Osteoblast (primary cell): ENCODE data around the gene STX1B. TPM values are rescaled to one million over a fixed set of nuclear protein-coding genes. Genes with fewer than 3 reads are reported as not detected.

ENCODE experiments used
- DNase-seq: peaks from one replicate; pipeline ENCODE4 v3.0.0; 2011; ENCODE audit warnings: low spot score, mixed read lengths; ENCODE audit not compliant: insufficient read length; ENCODE audit errors: missing footprints
- H2AFZ ChIP-seq: 2 replicates; pipeline ENCODE4 v1.6.0; 2011; ENCODE audit warnings: mild to moderate bottlenecking, low read length
- H3K27ac ChIP-seq: 2 replicates; pipeline ENCODE4 v1.5.1; 2011; ENCODE audit warnings: mild to moderate bottlenecking, low read depth, low read length, moderate library complexity
- H3K27me3 ChIP-seq: 2 replicates; pipeline ENCODE4 v1.6.0; 2012; ENCODE audit warnings: mild to moderate bottlenecking, control low read depth, inconsistent platforms, low read length, moderate library complexity; ENCODE audit not compliant: insufficient read depth
- H3K36me3 ChIP-seq: 2 replicates; pipeline ENCODE4 v1.5.1; 2011; ENCODE audit warnings: mild to moderate bottlenecking, low read length, control low read depth, moderate library complexity; ENCODE audit not compliant: insufficient read depth
- H3K4me1 ChIP-seq: 2 replicates; pipeline ENCODE4 v1.5.1; 2011; ENCODE audit warnings: mild to moderate bottlenecking, low read length, control low read depth, moderate library complexity; ENCODE audit not compliant: insufficient read depth
- H3K4me2 ChIP-seq: 2 replicates; pipeline ENCODE4 v1.6.0; 2011; ENCODE audit warnings: mild to moderate bottlenecking, low read length; ENCODE audit not compliant: insufficient read depth
- H3K4me3 ChIP-seq: fragments of 200-600 bp; sonication (generic); 3 replicates; pipeline ENCODE4 v1.5.1; 2012; ENCODE audit warnings: mild to moderate bottlenecking, low read length, inconsistent platforms; ENCODE audit not compliant: insufficient read depth
- H3K79me2 ChIP-seq: 2 replicates; pipeline ENCODE4 v1.6.0; 2012; ENCODE audit warnings: mild to moderate bottlenecking, low read length, control low read depth, inconsistent platforms; ENCODE audit not compliant: insufficient read depth
- H3K9me3 ChIP-seq: 2 replicates; pipeline ENCODE4 v1.5.1; 2011; ENCODE audit warnings: low read depth, low read length, control low read depth
- H4K20me1 ChIP-seq: 2 replicates; pipeline ENCODE4 v1.6.0; 2012; ENCODE audit warnings: mild to moderate bottlenecking, low read length, control low read depth; ENCODE audit not compliant: insufficient read depth
- total RNA-seq: library from RNA; depleted of rRNA; stranded (reverse); fragments of >200 nt; gene quantifications from 2 replicates; pipeline ENCODE4 v1.2.3, GENCODE V29; 2012
- TF ChIP-seq, protein P1 (sequence below): IDR thresholded peaks from 2 replicates; pipeline ENCODE4 v1.5.1; 2011; ENCODE audit warnings: mild to moderate bottlenecking, low read depth, low read length, moderate library complexity; ENCODE audit errors: extremely low read depth

STX1B gene
- total RNA-seq = 0.72 and 2.9 TPM in 2 replicates

DNA sequence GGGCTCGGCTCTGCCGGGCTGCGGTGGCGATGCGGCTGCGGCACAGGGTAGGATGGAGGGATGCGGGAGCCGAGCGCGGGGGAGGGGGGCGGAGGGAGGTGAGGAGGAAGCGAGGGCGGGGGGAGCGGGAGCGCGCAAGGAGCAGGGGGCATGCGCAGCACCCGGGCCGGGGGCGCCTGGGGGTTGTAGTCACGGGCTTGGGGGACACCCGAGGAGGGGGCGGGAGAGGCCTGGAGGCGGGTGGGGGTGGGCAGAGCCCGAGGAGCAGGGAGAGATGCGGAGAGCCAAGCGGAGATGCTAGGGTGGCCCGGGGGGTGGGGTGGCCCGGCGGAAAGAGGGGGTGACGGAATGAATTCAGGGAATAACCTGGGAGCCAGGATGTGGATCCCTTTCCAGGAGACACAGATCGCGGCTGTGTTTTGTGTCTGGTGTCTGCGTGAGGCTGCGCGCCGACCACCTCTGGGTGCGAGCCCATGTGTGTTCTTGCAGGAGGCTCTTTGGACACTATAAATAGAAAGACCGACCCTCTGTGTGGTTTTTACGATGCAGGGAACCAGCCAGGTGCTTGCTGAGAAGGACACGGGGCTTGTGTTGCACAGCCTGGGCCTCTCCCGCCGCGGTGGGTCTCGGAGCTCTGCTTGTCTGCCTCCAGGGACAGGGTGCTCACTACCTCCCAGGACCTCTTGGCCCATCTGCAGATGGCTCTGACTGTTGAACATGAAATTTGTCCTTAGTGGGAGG lies at the start of gene STX1B:
Gene STX1B, minus strand, starts transcription at position 54 of the 741 bp plus-strand sequence. CDS start 242 bp downstream, outside the sequence.
- DNase-seq = peak; percentile 94
- no peaks in the 10 kb centered on the region for H3K79me2 ChIP-seq
- no peaks in the 10 kb centered on the region for H4K20me1 ChIP-seq
- H3K27ac ChIP-seq = no peak within 1 kb of the TSS
- H3K9me3 ChIP-seq = no peaks in the 10 kb centered on the region
- H3K4me3 ChIP-seq = peak within 1 kb of the TSS; percentile 63
- TF ChIP-seq, protein P1, sequence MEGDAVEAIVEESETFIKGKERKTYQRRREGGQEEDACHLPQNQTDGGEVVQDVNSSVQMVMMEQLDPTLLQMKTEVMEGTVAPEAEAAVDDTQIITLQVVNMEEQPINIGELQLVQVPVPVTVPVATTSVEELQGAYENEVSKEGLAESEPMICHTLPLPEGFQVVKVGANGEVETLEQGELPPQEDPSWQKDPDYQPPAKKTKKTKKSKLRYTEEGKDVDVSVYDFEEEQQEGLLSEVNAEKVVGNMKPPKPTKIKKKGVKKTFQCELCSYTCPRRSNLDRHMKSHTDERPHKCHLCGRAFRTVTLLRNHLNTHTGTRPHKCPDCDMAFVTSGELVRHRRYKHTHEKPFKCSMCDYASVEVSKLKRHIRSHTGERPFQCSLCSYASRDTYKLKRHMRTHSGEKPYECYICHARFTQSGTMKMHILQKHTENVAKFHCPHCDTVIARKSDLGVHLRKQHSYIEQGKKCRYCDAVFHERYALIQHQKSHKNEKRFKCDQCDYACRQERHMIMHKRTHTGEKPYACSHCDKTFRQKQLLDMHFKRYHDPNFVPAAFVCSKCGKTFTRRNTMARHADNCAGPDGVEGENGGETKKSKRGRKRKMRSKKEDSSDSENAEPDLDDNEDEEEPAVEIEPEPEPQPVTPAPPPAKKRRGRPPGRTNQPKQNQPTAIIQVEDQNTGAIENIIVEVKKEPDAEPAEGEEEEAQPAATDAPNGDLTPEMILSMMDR = no peak
- peak within 1 kb of the TSS; percentile 73 for H3K4me2 ChIP-seq
- peaks cover 30% of the 10 kb centered on the region for H3K4me1 ChIP-seq
- H3K27me3 ChIP-seq = peaks cover 13% of the 10 kb centered on the region
- no peaks in the 10 kb centered on the region for H3K36me3 ChIP-seq
- peak within 1 kb of the TSS; percentile 49 for H2AFZ ChIP-seq

DNA sequence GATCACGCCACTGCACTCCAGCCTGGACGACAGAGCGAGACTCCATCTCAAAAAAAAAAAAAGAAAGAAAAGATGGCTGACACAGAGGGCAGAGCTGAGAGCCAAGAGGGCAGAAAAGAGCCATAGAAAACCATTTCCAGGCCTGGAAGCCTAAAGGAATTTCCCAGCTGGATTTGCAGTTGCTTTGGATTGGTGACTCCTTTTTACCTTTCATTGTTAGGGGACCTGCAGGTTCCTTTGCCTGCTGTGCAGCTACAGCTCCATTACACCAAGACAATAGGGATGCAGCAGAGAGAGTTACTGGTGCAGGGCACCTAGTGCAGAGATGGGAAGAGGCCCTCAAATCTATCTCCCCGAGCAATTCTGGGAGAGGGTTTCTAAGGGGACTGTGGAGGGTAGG lies 45.2 kb upstream of the STX1B start:
- Histone ChIP-seq H3K9me3 (no peaks in the 10 kb centered on the region), H3K79me2 (peaks cover 7% of the 10 kb centered on the region), H3K4me1 (peaks cover 11% of the 10 kb centered on the region), H3K27ac (no peak overlapping the region), H3K36me3 (peaks cover 10% of the 10 kb centered on the region), H2AFZ (no peak overlapping the region), H4K20me1 (no peaks in the 10 kb centered on the region), H3K4me3 (no peak overlapping the region), H3K4me2 (no peak overlapping the region), H3K27me3 (no peaks in the 10 kb centered on the region)
- no peak for DNase-seq
- TF ChIP-seq, protein P1 = no peak

DNA sequence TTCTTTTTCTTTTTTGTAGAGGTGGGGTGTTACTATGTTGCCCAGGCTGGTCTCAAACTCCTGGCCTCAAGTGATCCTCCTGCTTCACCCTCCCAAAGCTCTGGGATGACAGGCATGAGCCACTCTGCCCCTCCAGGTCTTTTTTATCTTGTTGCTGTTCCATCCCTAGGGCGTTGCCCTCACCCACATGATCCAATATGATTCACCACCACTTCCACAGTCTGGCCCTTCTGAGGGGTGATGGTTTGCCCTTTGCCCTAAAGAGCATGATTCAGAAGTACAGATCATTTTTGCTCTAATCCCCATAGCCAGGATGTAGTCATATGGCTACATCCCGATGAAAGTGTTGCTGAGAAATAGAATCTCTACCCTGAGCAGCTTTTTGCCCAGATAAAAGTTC lies 41.7 kb upstream of the STX1B start:
- Histone ChIP-seq H4K20me1 (no peaks in the 10 kb centered on the region), H3K27me3 (no peaks in the 10 kb centered on the region), H3K9me3 (no peaks in the 10 kb centered on the region), H2AFZ (peak overlapping the region; percentile 63), H3K79me2 (no peaks in the 10 kb centered on the region), H3K36me3 (no peaks in the 10 kb centered on the region), H3K4me3 (no peak overlapping the region), H3K27ac (peak overlapping the region; percentile 68), H3K4me1 (peaks cover 11% of the 10 kb centered on the region), H3K4me2 (peak overlapping the region; percentile 55)
- peak; percentile 98 for DNase-seq
- TF ChIP-seq, protein P1 = no peak

DNA sequence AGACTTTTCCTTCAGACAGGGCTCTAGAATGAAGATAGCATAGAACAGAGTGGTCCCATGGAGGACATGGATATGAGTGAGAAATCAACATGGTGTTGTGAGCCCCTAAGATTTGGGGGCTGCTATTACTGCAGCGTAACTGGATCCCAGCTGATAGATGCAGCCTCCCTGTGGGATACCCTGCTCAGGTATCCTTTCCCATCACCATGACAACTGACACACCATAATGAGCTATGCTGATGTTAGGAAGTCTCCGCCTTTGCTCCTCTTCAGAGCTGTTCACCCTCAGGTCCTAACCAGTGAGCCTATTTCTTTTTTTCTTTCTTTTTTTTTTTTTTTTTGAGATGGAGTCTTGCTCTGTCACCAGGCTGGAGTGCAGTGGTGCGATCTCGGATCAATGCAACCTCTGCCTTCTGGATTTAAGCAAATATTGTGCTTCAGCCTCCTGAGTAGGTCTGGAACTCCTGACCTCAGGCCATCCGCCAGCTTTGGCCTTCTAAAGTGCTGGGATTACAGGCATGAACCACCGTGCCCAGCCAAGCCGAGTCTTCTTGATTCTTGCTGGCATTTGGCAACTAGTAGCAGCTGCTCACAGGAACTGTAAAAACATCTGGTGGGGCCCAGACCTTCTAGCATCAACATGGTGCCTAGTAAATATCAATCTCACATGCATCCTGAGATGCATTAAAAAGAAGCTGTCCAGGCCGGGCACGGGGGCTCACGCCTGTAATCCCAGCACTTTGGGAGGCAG lies 40.0 kb upstream of the STX1B start:
- H3K36me3 ChIP-seq = no peaks in the 10 kb centered on the region
- DNase-seq = peak; percentile 18
- no peaks in the 10 kb centered on the region for H4K20me1 ChIP-seq
- H3K4me2 ChIP-seq = no peak overlapping the region
- TF ChIP-seq, protein P1 = no peak
- no peak overlapping the region for H3K27ac ChIP-seq
- no peaks in the 10 kb centered on the region for H3K79me2 ChIP-seq
- peaks cover 11% of the 10 kb centered on the region for H3K4me1 ChIP-seq
- H2AFZ ChIP-seq = no peak overlapping the region
- no peaks in the 10 kb centered on the region for H3K27me3 ChIP-seq
- no peak overlapping the region for H3K4me3 ChIP-seq
- no peaks in the 10 kb centered on the region for H3K9me3 ChIP-seq
